Type B pancreatic cell (in vitro differentiated cells): ENCODE measurements around the gene LRRC55. TPM values are rescaled to one million over a fixed set of nuclear protein-coding genes. Genes with fewer than 3 reads are reported as not detected.

Experiments used
- DNase-seq: peaks from one replicate; pipeline ENCODE4 v3.0.0; 2021; ENCODE audit warnings: mixed read lengths; ENCODE audit not compliant: unreplicated experiment; ENCODE audit errors: extremely low spot score
- H3K27ac Mint-ChIP-seq: 2 replicates; pipeline ENCODE4 v1.8.0; 2021; ENCODE audit warnings: mild to moderate bottlenecking, mixed read lengths
- H3K27me3 Mint-ChIP-seq: 2 replicates; pipeline ENCODE4 v1.8.0; 2021; ENCODE audit warnings: mixed read lengths
- H3K36me3 Mint-ChIP-seq: 2 replicates; pipeline ENCODE4 v1.8.0; 2021; ENCODE audit warnings: mixed read lengths
- H3K4me1 Mint-ChIP-seq: one replicate; pipeline ENCODE4 v1.8.0; 2021; ENCODE audit warnings: mixed read lengths; ENCODE audit not compliant: unreplicated experiment
- H3K4me3 Mint-ChIP-seq: 2 replicates; pipeline ENCODE4 v1.8.0; 2021; ENCODE audit warnings: mild to moderate bottlenecking, mixed read lengths
- H3K9me3 Mint-ChIP-seq: 2 replicates; pipeline ENCODE4 v1.8.0; 2021; ENCODE audit warnings: mixed read lengths
- CTCF ChIP-seq: fragments of 200-600 bp; sonication (generic); conservative IDR thresholded peaks from 2 replicates; pipeline ENCODE4 v1.5.0; 2021; ENCODE audit warnings: antibody characterized with exemption, mild to moderate bottlenecking
- total RNA-seq: library from RNA; stranded (reverse); gene quantifications from 2 replicates; pipeline ENCODE4 v1.2.1, GENCODE V29; 2021; ENCODE audit warnings: low replicate concordance

Gene LRRC55
- total RNA-seq, 1 donor from 2014 or later = 2.9 TPM

GRCh38 chr11:57155838-57156607 lies 25.7 kb upstream of the LRRC55 start:
- Mint-ChIP-seq H3K27me3 (no peaks in the 10 kb centered on the region), H3K36me3 (no peaks in the 10 kb centered on the region), H3K27ac (no peak overlapping the region), H3K4me1 (peaks cover 8% of the 10 kb centered on the region), H3K4me3 (peak overlapping the region; percentile 40), H3K9me3 (no peaks in the 10 kb centered on the region)
- TF ChIP-seq CTCF = no peak
- DNase-seq = no peak

GRCh38 chr11:57156928-57157327 lies 24.8 kb upstream of the LRRC55 start:
- no peaks in the 10 kb centered on the region for H3K36me3 Mint-ChIP-seq
- no peaks in the 10 kb centered on the region for H3K9me3 Mint-ChIP-seq
- H3K27me3 Mint-ChIP-seq = no peaks in the 10 kb centered on the region
- peaks cover 8% of the 10 kb centered on the region for H3K4me1 Mint-ChIP-seq
- no peak overlapping the region for H3K27ac Mint-ChIP-seq
- no peak for DNase-seq
- no peak for TF ChIP-seq CTCF
- no peak overlapping the region for H3K4me3 Mint-ChIP-seq

- H3K27me3 Mint-ChIP-seq = no peaks in the 10 kb centered on the region
- DNase-seq = no peak
- no peak for TF ChIP-seq CTCF
- H3K4me1 Mint-ChIP-seq = peaks cover 8% of the 10 kb centered on the region
- H3K36me3 Mint-ChIP-seq = no peaks in the 10 kb centered on the region
- no peak overlapping the region for H3K4me3 Mint-ChIP-seq
- no peaks in the 10 kb centered on the region for H3K9me3 Mint-ChIP-seq
- H3K27ac Mint-ChIP-seq = no peak overlapping the region
Observed at GRCh38 chr11:57157624-57158023, 24.1 kb upstream of the LRRC55 start.

GRCh38 chr11:57158180-57158579 lies 23.6 kb upstream of the LRRC55 start:
- Mint-ChIP-seq H3K4me3 (no peak overlapping the region), H3K9me3 (no peaks in the 10 kb centered on the region), H3K36me3 (no peaks in the 10 kb centered on the region), H3K27me3 (no peaks in the 10 kb centered on the region), H3K4me1 (peaks cover 8% of the 10 kb centered on the region), H3K27ac (no peak overlapping the region)
- DNase-seq = no peak
- no peak for TF ChIP-seq CTCF

GRCh38 chr11:57158599-57158998 lies 23.2 kb upstream of the LRRC55 start:
- no peaks in the 10 kb centered on the region for H3K27me3 Mint-ChIP-seq
- H3K27ac Mint-ChIP-seq = no peak overlapping the region
- no peak overlapping the region for H3K4me3 Mint-ChIP-seq
- no peaks in the 10 kb centered on the region for H3K9me3 Mint-ChIP-seq
- no peak for DNase-seq
- H3K36me3 Mint-ChIP-seq = no peaks in the 10 kb centered on the region
- peaks cover 8% of the 10 kb centered on the region for H3K4me1 Mint-ChIP-seq
- TF ChIP-seq CTCF = no peak

- DNase-seq = no peak
- H3K4me1 Mint-ChIP-seq = peaks cover 4% of the 10 kb centered on the region
- no peaks in the 10 kb centered on the region for H3K27me3 Mint-ChIP-seq
- no peaks in the 10 kb centered on the region for H3K36me3 Mint-ChIP-seq
- no peak for TF ChIP-seq CTCF
- H3K27ac Mint-ChIP-seq = no peak overlapping the region
- no peaks in the 10 kb centered on the region for H3K9me3 Mint-ChIP-seq
- no peak overlapping the region for H3K4me3 Mint-ChIP-seq
Observed at GRCh38 chr11:57160665-57161064, 21.1 kb upstream of the LRRC55 start.
